DOHH2 (cell line): ENCODE results near the gene SART1.

Experiments
- EZH2phosphoT487 ChIP-seq: fragments of 200-600 bp; sonication (generic); IDR thresholded peaks from 2 replicates; pipeline ENCODE4 v1.6.1; 2017; ENCODE audit warnings: borderline replicate concordance, mild to moderate bottlenecking, antibody characterized with exemption, low read length, moderate library complexity, mixed read lengths
- TF ChIP-seq, protein P1 (sequence below): fragments of 200-600 bp; sonication (generic); IDR thresholded peaks from one replicate; pipeline ENCODE4 v1.5.1; 2014; ENCODE audit warnings: antibody characterized with exemption, mild to moderate bottlenecking, low read depth, low read length; ENCODE audit not compliant: poor library complexity, severe bottlenecking

DNA sequence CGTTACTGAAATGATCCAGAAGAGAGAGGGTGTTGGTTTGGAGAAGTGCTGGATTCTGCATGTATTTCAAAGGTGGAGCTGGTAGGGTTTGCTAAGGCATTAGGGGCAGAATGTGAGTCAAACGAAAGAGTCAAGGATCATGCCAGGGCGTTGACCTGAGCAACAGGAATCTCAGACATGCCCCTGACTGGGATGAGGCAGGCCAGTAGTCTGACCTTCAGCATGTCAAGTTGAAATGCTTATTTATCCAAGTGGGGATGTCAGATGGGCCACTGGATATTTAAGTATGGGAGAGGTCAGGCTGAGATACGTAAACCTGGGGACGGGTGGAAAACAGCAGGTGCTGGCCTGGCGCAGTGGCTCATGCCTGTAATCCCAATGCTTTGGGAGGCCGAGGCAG is 19.0 kb upstream of the SART1 start:
- TF ChIP-seq, protein P1, sequence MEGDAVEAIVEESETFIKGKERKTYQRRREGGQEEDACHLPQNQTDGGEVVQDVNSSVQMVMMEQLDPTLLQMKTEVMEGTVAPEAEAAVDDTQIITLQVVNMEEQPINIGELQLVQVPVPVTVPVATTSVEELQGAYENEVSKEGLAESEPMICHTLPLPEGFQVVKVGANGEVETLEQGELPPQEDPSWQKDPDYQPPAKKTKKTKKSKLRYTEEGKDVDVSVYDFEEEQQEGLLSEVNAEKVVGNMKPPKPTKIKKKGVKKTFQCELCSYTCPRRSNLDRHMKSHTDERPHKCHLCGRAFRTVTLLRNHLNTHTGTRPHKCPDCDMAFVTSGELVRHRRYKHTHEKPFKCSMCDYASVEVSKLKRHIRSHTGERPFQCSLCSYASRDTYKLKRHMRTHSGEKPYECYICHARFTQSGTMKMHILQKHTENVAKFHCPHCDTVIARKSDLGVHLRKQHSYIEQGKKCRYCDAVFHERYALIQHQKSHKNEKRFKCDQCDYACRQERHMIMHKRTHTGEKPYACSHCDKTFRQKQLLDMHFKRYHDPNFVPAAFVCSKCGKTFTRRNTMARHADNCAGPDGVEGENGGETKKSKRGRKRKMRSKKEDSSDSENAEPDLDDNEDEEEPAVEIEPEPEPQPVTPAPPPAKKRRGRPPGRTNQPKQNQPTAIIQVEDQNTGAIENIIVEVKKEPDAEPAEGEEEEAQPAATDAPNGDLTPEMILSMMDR, result no peak
- TF ChIP-seq EZH2phosphoT487, result no peak
